DMS153 treated with DMSO at 0.1 percent for 48 hours (cell line): ENCODE results near the gene PLB1.
"Not testable (repeated sequence)": the region's sequence is repeated elsewhere in the genome, so short reads cannot be mapped to it uniquely, and the experiment has no call there.

Experiments
- DNase-seq: peaks from one replicate; lab custom pipeline; 2025; ENCODE audit not compliant: unreplicated experiment; lab: John Stamatoyannopoulos, UW

PLB1 gene

GRCh38 chr2:28463893-28464292 lies 32.0 kb upstream of the PLB1 start:
- no peak for DNase-seq

DNA sequence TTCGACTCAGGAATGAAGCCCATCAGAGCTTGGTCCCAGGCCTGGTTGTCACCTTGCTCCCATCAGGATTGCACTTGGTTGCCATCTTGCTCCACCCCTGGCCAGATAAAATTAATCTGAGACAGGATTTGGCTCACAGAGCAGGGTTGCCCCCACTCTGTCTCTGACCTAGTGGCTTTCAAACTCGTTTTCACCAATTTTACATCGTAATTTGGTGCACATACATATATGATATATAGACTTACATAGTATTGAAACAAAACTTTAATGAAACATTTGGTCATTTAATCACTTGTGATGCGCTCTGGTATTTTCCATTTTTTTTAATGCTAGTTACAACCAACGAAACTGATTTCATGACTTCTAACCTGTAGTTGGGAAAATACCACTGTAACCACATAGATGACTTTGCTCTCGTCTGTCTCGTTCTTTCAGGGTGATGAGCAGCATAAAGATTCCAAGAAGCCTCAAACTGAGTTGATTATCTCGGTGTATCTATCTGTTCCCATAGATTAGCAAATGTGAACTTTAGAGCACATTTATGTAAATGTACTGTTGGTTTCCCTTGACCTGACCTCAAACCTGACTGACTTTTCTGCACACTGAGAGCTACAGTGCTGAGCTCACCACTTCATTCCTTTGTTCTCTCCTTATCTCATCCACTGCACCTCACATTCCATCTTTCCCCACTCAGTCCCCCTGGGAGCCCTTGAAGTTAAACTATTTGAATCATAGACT lies 30.5 kb upstream of the PLB1 start:
- DNase-seq = no peak

- no peak for DNase-seq
Measured at GRCh38 chr2:28469304-28469703, 26.6 kb upstream of the PLB1 start.

- DNase-seq = no peak
Measured at GRCh38 chr2:28469947-28470535, 25.8 kb upstream of the PLB1 start.

DNA sequence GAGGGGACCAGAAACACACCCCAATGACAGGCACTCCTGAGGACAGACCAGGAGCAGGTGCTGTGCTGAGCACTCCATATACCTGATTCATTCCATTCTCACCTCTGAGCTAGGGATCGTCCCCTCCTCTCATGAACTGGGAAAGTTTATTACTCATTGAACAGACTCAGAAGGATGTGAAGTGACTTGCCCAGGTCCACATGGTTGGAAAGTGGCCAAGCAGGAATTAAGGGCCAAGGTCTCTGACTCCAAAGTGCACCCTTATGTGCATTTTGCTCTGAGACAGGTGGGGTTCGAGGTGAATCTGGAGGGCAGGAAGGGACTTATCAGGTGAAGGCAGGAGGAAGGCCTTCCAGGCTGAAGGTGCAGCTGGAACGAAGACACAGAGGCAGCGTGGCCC lies 25.1 kb upstream of the PLB1 start:
- DNase-seq = no peak

- no peak for DNase-seq
Measured at GRCh38 chr2:28471214-28471613, 24.6 kb upstream of the PLB1 start.

DNA sequence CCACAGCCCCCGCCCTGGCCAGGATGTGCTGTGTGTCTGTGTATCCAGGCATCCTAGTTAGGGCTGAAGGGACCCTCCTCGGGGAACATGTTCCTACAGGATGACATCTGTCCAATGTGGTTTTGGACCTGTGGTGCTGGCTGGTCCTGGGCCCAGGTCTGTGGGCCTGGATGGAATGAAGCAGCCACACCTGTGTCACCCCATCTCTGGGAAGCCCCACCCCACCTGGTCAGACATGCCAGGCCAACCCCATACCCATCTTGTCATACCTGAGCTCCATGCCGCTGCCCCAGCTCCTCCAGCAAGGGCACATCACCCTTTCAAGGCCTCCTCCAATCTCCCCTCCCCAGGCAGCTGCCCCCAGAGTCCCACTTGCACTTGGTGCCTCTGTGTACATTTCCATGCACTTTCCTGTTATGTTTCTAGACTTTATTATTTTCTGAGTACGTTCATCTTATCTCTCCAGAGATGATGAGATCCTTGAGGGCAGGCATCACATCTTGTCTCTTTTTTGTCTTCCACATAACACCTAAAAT lies 24.1 kb upstream of the PLB1 start:
- DNase-seq = no peak

- DNase-seq = not testable (repeated sequence)
Measured at GRCh38 chr2:28472641-28473040, 23.2 kb upstream of the PLB1 start.

- no peak for DNase-seq
Measured at GRCh38 chr2:28475088-28475595, 20.7 kb upstream of the PLB1 start.

- no peak for DNase-seq
Measured at GRCh38 chr2:28477087-28477486, 18.8 kb upstream of the PLB1 start.

GRCh38 chr2:28477645-28478044 lies 18.2 kb upstream of the PLB1 start:
- no peak for DNase-seq

DNA sequence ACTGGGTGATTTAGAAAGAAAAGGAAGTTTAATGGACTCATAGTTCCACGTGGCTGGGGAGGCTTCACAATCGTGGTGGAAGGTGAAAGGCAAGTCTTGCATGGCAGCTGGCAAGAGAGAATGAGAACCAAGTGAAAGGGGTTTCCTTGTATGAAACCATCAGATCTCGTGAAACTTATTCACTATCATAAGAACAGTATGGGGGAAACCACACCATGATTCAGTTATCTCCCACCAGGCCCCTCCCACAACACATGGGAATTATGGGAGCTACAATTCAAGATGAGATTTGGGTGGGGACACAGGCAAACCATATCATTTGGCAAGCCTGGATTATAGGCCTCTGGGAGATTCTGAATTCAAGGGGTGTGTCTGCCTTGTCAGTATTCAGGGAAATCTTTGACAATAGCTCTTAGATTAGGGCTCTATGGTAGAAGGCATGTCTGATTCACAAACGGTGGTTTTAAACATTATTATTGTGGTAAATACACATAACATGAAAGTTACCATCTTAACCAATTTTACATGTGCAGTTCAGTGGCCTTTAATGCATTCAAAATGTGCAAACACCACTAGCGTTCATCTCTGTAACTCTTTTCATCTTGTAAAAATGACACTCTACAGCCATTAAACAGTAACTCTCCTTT lies 15.3 kb upstream of the PLB1 start:
- DNase-seq = no peak

DNA sequence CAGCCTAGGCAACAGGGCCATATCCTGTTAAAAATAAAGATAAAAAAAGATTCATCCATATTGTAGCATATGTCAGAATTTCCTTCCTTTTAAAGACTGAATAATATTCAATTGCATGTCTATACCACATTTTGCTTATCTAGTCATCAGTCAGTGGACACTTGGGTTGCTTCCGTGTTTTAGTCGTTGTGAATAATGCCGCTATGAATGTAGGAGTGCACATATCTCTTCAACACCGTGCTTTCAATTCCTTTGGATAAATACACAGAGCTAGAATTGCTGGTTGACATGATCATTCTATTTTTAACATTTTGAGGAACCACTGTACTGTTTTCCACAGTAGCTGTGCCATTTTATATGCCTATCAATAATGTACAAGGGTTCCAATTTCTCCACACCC lies 14.0 kb upstream of the PLB1 start:
- DNase-seq = no peak

- DNase-seq = no peak
Measured at GRCh38 chr2:28484835-28485234, 11.0 kb upstream of the PLB1 start.

GRCh38 chr2:28486526-28486925 lies 9.3 kb upstream of the PLB1 start:
- no peak for DNase-seq

- no peak for DNase-seq
Measured at GRCh38 chr2:28487258-28487657, 8.6 kb upstream of the PLB1 start.

DNA sequence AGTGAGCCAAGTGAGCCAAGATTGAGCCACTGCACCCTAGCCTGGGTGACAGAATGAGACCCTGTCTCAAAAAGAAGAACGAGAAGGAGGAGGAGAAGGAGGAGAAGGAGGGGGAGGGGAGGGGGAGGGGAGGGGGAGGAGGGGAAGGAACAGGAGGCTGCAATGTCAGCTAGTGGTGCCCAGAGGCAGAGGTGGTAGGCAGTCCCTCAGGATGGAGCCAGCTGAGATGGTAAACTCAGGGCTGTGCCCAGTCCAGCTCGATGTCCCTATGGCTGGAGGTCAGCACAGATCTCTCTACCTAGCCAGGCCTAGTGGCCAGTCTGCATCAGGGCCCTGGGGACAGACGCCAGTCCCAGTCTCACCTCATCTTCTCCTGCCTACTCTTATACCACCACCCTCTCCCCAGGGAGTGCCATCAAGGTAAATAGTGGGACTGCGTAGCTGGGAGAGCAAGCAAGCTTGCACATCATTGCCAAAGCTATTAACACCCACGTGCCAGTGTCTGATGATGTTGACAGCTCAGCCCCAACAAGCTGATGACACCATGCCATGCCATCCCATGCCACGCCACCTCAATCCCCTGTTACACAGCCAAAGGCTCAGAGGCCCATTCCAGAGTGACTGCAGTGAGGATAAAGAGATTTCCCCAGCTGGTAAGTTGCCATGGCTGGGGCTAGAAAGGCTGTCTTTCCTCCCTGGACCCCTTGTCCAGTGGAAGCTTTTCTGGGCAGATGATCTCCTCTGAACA lies 7.6 kb upstream of the PLB1 start:
- no peak for DNase-seq

- DNase-seq = no peak
Measured at GRCh38 chr2:28488858-28489575, 6.8 kb upstream of the PLB1 start.

GRCh38 chr2:28490558-28490957 lies 5.3 kb upstream of the PLB1 start:
- no peak for DNase-seq

GRCh38 chr2:28492282-28492681 lies 3.6 kb upstream of the PLB1 start:
- DNase-seq = no peak

DNA sequence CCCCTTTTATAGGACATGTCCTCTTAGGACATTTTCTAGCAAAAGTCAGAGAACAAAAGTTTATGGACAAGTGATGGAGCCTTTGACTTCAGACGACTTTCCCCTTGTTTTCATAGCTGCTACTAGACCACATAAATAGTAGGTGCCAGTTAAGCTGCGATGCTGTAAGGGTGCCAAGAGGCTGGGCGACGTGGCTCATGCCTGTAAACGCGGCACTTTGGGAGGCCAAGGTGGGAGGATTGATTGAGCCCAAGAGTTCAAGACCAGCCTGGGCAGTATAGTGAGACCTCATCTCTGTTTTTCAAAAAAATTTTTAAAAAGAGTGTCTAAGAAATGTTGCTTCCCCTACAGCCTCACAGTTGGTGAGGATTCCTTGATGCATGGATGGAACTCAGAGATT lies 2.2 kb upstream of the PLB1 start:
- no peak for DNase-seq
